GM21381 (cell line): Measurements from ENCODE around the gene CDK3.

Source experiments
- ATAC-seq: cut with Tn5 transposase; IDR thresholded peaks from one replicate; pipeline ENCODE4 v1.9.1; 2021; ENCODE audit warnings: mild to moderate bottlenecking, moderate library complexity; ENCODE audit not compliant: unreplicated experiment

CDK3 gene

GRCh38 chr17:75987041-75987440, 13.6 kb upstream of the CDK3 start:
- ATAC-seq, result no peak

- ATAC-seq, result no peak
Observed at GRCh38 chr17:75991396-75991795, 9.3 kb upstream of the CDK3 start.

- no peak for ATAC-seq
Observed at GRCh38 chr17:75994802-75995370, 5.8 kb upstream of the CDK3 start.

- no peak for ATAC-seq
Observed at GRCh38 chr17:75995385-75995925, 5.2 kb upstream of the CDK3 start.

GRCh38 chr17:75996665-75997590, 3.7 kb upstream of the CDK3 start:
- ATAC-seq, result no peak

- no peak for ATAC-seq
Observed at GRCh38 chr17:75998327-75998795, 2.3 kb upstream of the CDK3 start.

- ATAC-seq, result no peak
Observed at GRCh38 chr17:76000016-76000754, 470 bp upstream of the CDK3 start.

- ATAC-seq, result no peak
Observed at GRCh38 chr17:76002100-76002499, 1.4 kb downstream of the CDK3 start.

GRCh38 chr17:76003915-76004314, 3.3 kb downstream of the CDK3 start:
- no peak for ATAC-seq

- no peak for ATAC-seq
Observed at GRCh38 chr17:76004750-76005262, 4.2 kb downstream of the CDK3 start.

GRCh38 chr17:76005263-76006149, 4.9 kb downstream of the CDK3 start:
- ATAC-seq, result no peak

- ATAC-seq, result no peak
Observed at GRCh38 chr17:76007131-76007849, 6.6 kb downstream of the CDK3 start.

- ATAC-seq, result no peak
Observed at GRCh38 chr17:76007850-76008165, 7.2 kb downstream of the CDK3 start.

GRCh38 chr17:76008208-76008607, 7.6 kb downstream of the CDK3 start:
- no peak for ATAC-seq

- ATAC-seq, result no peak
Observed at GRCh38 chr17:76008630-76009425, 8.2 kb downstream of the CDK3 start.

- ATAC-seq, result no peak
Observed at GRCh38 chr17:76009447-76009846, 8.8 kb downstream of the CDK3 start.

- ATAC-seq, result no peak
Observed at GRCh38 chr17:76009969-76010661, 9.5 kb downstream of the CDK3 start.

- no peak for ATAC-seq
Observed at GRCh38 chr17:76011951-76012350, 11.3 kb downstream of the CDK3 start.
